GM19324 (cell line): ENCODE data around the gene KAT6B.

ENCODE experiments used
- ATAC-seq: cut with Tn5 transposase; IDR thresholded peaks from one replicate; pipeline ENCODE4 v1.9.1; 2021; ENCODE audit warnings: mild to moderate bottlenecking, moderate library complexity; ENCODE audit not compliant: unreplicated experiment, low FRiP score

KAT6B gene

GRCh38 chr10:75029857-75030256, 203.5 kb downstream of the KAT6B start:
- no peak for ATAC-seq

- no peak for ATAC-seq
Observed at GRCh38 chr10:75030371-75030770, 204.0 kb downstream of the KAT6B start.

- ATAC-seq, result no peak
Observed at GRCh38 chr10:75032119-75032518, 205.7 kb downstream of the KAT6B start.

GRCh38 chr10:75032813-75033212, 206.4 kb downstream of the KAT6B start:
- no peak for ATAC-seq

- no peak for ATAC-seq
Observed at GRCh38 chr10:75033399-75034130, 207.2 kb downstream of the KAT6B start.

GRCh38 chr10:75034131-75034512, 207.7 kb downstream of the KAT6B start:
- ATAC-seq, result no peak

GRCh38 chr10:75034714-75035258, 208.4 kb downstream of the KAT6B start:
- no peak for ATAC-seq

GRCh38 chr10:75035975-75036708, 209.7 kb downstream of the KAT6B start:
- ATAC-seq, result no peak

- no peak for ATAC-seq
Observed at GRCh38 chr10:75037171-75038153, 211.1 kb downstream of the KAT6B start.

GRCh38 chr10:75038335-75038734, 211.9 kb downstream of the KAT6B start:
- no peak for ATAC-seq

GRCh38 chr10:75040576-75040975, 214.2 kb downstream of the KAT6B start:
- ATAC-seq, result no peak

GRCh38 chr10:75042292-75042974, 216.0 kb downstream of the KAT6B start:
- ATAC-seq, result no peak

GRCh38 chr10:75043256-75044131, 217.1 kb downstream of the KAT6B start:
- no peak for ATAC-seq

GRCh38 chr10:75048669-75049098, 222.3 kb downstream of the KAT6B start:
- ATAC-seq, result no peak

- no peak for ATAC-seq
Observed at GRCh38 chr10:75049316-75050148, 223.1 kb downstream of the KAT6B start.

- no peak for ATAC-seq
Observed at GRCh38 chr10:75050149-75050919, 223.9 kb downstream of the KAT6B start.

- no peak for ATAC-seq
Observed at GRCh38 chr10:75051308-75051707, 224.9 kb downstream of the KAT6B start.
